Rectal smooth muscle tissue (tissue), 1 donor: ENCODE data around the gene CCDC92.

ENCODE experiments used
- H3K27ac ChIP-seq: one replicate; pipeline ENCODE4 v1.7.0; 2013; ENCODE audit warnings: low read depth, low read length, inconsistent platforms
- H3K27me3 ChIP-seq: one replicate; pipeline ENCODE4 v1.7.0; 2013; ENCODE audit warnings: low read length; ENCODE audit not compliant: control insufficient read depth, insufficient read depth
- H3K36me3 ChIP-seq: one replicate; pipeline ENCODE4 v1.7.0; 2013; ENCODE audit warnings: low read length; ENCODE audit not compliant: control insufficient read depth, insufficient read depth
- H3K4me1 ChIP-seq: one replicate; pipeline ENCODE4 v1.7.0; 2013; ENCODE audit warnings: low read length; ENCODE audit not compliant: control insufficient read depth, insufficient read depth
- H3K4me3 ChIP-seq: one replicate; pipeline ENCODE4 v1.7.0; 2013; ENCODE audit warnings: low read length
- H3K9ac ChIP-seq: one replicate; pipeline ENCODE4 v1.7.0; 2013; ENCODE audit warnings: low read length

The CCDC92 gene

GRCh38 chr12:123997908-123998307 lies 25.3 kb upstream of the CCDC92 start:
- H3K36me3 ChIP-seq: peaks cover 9% of the 10 kb centered on the region
- H3K4me3 ChIP-seq: no peak overlapping the region
- H3K27me3 ChIP-seq: no peaks in the 10 kb centered on the region
- no peaks in the 10 kb centered on the region for H3K4me1 ChIP-seq
- no peak overlapping the region for H3K9ac ChIP-seq
- no peak overlapping the region for H3K27ac ChIP-seq

GRCh38 chr12:123997033-123997822 lies 24.6 kb upstream of the CCDC92 start:
- Histone ChIP-seq H3K9ac (no peak overlapping the region), H3K4me1 (no peaks in the 10 kb centered on the region), H3K27me3 (no peaks in the 10 kb centered on the region), H3K27ac (no peak overlapping the region), H3K4me3 (no peak overlapping the region), H3K36me3 (peaks cover 11% of the 10 kb centered on the region)

GRCh38 chr12:123996581-123996980 lies 23.9 kb upstream of the CCDC92 start:
- Histone ChIP-seq H3K36me3 (peaks cover 15% of the 10 kb centered on the region), H3K27ac (no peak overlapping the region)

DNA sequence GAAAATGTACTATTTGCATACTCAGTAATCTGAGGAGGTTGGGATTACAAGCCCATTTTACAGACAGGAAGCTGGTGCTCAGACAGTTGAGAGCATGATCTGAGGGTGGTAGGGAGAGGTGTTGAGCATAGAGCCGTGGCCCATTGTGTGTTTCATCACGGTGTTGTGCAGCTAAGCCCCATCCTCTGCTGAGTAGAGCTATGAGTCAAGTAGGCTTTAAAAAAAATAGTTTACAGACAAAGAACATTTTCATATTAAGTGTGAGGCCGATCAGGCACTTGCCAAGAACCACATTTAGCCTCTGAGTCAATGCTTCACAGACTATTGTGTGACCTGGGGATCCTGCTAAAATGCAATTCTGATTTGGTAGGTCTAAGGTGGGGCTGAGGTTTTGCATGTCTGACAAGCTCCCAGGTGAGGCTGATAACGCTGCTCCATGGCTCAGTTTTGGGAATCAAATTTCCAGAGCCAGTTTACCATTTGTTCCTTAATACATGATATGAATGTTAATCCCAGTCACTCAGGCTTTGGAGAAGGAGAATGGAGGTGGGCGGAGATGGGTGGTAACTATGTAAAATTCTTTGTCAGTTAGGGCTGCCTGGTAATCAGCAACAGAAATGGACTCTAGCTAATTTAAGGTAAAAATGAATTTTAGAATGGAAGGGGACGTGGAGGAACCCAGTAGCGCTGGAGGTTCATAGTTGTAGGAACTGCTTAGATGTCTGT lies 22.6 kb upstream of the CCDC92 start:
- Histone ChIP-seq H3K9ac (no peak overlapping the region), H3K36me3 (peaks cover 8% of the 10 kb centered on the region), H3K4me1 (no peaks in the 10 kb centered on the region), H3K27ac (no peak overlapping the region), H3K4me3 (no peak overlapping the region), H3K27me3 (no peaks in the 10 kb centered on the region)

More at GRCh38 chr12:123996581-123996980, 23.9 kb upstream of the CCDC92 start:
- Histone ChIP-seq H3K9ac (no peak overlapping the region), H3K27me3 (no peaks in the 10 kb centered on the region), H3K4me1 (no peaks in the 10 kb centered on the region), H3K4me3 (no peak overlapping the region)

DNA sequence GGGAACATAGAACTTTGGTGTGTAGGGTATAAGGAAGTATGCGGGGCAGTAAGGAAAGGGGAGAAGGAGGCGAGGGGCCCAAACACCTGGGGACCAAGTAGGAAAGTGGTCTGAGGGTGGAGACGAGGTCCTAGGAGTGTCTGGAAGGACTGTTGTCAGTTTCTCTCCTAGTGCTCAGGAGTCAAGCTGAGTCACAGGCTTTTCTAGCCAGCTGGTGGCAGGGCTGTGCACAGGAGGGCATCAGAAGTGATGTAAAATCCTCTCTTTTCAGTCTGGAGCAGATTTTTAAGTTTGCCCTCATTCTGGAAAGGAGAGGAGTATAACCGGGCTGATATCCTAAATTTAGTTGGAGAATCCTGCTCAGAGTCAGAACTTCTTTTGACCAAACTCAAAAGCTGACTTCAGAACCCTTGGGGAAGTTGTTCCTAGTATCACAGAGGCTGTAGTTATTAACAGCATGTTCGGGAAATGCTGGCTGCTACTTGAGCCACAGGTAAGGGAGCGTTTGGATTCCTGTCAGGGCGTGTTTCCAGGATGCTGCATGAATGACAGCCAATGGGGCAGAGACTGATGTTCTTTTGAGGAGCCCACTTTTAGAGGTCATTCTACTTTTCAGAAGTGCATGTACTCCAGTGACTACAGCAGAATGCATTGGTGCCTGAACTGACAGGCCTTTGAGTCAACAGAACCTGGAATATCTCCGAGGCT lies 19.6 kb upstream of the CCDC92 start:
- Histone ChIP-seq H3K36me3 (peaks cover 14% of the 10 kb centered on the region), H3K9ac (no peak overlapping the region), H3K4me1 (no peaks in the 10 kb centered on the region), H3K4me3 (no peak overlapping the region), H3K27ac (no peak overlapping the region), H3K27me3 (no peaks in the 10 kb centered on the region)

DNA sequence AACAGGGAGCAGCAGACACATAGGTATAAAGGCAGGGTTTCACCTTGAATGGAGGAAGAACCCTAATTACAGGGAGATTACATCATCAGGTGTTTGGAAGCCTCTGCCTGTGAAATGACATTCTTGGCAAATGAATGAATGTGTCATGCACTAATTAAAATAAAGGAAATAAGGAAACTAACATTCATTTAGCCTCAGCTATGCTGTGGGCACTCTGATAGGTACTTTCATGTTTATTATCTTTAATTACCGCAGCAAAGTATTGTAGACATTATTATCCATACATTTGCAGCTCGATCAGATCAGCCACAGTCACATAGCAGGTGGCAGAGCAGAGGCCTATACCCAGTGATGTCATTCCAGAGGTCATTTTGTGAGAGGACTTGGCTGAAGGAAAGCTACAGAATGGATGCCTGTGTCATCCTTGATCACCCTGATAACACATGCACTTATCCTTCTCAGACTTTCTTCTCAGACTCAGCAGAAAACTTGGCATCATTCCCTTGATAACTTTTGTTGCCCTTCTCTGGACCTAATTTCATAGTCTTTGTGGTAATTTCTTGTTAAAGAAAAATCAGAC lies 18.8 kb upstream of the CCDC92 start:
- H3K27ac ChIP-seq: no peak overlapping the region
- no peaks in the 10 kb centered on the region for H3K4me1 ChIP-seq

DNA sequence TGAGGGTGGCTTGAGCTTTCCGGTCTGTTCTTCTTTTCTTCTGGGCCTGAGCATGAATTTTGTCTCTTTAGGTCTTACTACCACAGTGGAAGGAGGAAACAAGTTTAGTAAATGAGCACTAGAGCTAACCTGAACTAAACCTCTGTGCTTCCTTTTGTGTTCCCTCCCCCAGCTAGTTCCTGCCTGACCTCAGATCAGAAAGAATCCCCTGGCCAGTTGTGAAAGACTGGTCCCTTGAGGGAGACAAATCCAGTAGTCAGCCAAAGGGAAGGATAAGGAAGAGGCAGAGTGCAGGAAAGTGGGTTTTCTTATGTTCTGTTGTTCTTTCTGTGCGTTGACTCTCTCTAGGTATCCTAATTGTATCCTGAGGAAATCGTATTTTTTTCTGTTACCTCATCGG lies 17.9 kb upstream of the CCDC92 start:
- peaks cover 14% of the 10 kb centered on the region for H3K36me3 ChIP-seq
- no peak overlapping the region for H3K9ac ChIP-seq
- no peaks in the 10 kb centered on the region for H3K27me3 ChIP-seq
- no peak overlapping the region for H3K27ac ChIP-seq
- no peaks in the 10 kb centered on the region for H3K4me1 ChIP-seq
- H3K4me3 ChIP-seq: no peak overlapping the region

More for the DNA sequence above, 18.8 kb upstream of the CCDC92 start:
- no peaks in the 10 kb centered on the region for H3K27me3 ChIP-seq
- no peak overlapping the region for H3K9ac ChIP-seq
- H3K4me3 ChIP-seq: no peak overlapping the region
- peaks cover 14% of the 10 kb centered on the region for H3K36me3 ChIP-seq

DNA sequence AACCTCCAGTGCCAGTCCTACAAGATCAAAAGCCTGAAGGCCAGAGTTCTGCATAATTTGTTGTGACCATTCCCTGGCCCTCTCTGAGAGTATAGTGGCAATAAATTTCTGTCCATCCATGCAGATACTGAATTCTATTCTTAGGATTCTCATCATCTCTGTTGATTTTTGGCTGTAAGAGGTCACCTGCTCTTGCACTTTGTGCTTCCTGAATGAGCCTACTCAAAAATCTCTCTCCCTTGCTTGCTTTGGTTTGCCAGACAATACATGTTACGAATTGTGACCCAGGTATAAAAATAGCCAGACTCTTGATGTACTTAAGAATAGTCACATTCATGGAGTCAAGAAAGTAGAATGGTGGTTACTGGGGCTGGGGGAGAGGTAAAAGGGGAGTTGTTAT lies 17.1 kb upstream of the CCDC92 start:
- no peak overlapping the region for H3K27ac ChIP-seq
- peaks cover 14% of the 10 kb centered on the region for H3K36me3 ChIP-seq
- no peaks in the 10 kb centered on the region for H3K4me1 ChIP-seq
- no peak overlapping the region for H3K9ac ChIP-seq
- no peaks in the 10 kb centered on the region for H3K27me3 ChIP-seq
- no peak overlapping the region for H3K4me3 ChIP-seq

GRCh38 chr12:123989168-123989567 lies 16.5 kb upstream of the CCDC92 start:
- peaks cover 14% of the 10 kb centered on the region for H3K36me3 ChIP-seq
- H3K27me3 ChIP-seq: no peaks in the 10 kb centered on the region
- no peaks in the 10 kb centered on the region for H3K4me1 ChIP-seq
- H3K27ac ChIP-seq: no peak overlapping the region
- H3K9ac ChIP-seq: no peak overlapping the region
- no peak overlapping the region for H3K4me3 ChIP-seq

DNA sequence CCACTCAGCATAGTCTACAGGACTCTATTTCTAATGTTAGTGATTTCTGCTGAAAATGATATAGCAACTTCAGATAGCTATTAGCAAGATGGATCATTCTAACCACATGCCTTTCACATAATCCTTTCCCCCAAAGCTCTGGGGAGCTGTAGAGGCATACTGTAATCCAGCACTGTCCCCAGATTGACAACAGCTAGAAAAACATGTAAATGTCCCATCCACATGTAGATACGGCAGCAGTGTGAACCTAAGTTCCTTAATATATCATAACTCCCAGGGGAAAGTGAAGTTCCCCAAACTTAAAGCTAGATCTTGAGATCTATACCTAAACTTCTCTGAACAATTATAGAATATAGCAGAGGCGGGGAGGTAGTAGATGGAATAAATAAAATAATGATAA lies 14.4 kb upstream of the CCDC92 start:
- Histone ChIP-seq H3K27ac (no peak overlapping the region), H3K36me3 (peaks cover 11% of the 10 kb centered on the region), H3K9ac (no peak overlapping the region), H3K27me3 (no peaks in the 10 kb centered on the region), H3K4me1 (no peaks in the 10 kb centered on the region), H3K4me3 (no peak overlapping the region)

- Histone ChIP-seq H3K4me3 (no peak overlapping the region), H3K27ac (no peak overlapping the region), H3K9ac (no peak overlapping the region), H3K36me3 (peaks cover 7% of the 10 kb centered on the region), H3K27me3 (no peaks in the 10 kb centered on the region), H3K4me1 (no peaks in the 10 kb centered on the region)
Measured at GRCh38 chr12:123986374-123986965, 13.8 kb upstream of the CCDC92 start.

DNA sequence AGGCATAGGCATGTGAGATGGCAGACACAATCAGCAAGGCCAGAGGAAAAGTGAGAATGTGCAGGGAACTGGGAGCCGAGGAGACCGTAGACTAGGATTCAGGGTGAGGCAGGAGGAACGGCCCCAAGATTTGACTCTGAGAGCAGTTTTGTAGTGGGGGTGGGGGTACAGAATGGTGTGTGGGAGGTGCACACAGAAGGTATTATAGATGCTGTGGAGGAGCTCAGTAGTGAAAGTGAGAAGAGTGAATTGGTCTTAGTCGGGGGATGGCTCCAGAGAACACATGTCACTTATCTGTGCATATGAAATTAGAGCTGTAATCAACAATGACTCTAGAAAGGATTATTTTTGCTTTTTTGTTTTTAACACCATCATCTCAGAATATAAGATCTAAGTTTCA lies 12.3 kb upstream of the CCDC92 start:
- Histone ChIP-seq H3K27me3 (no peaks in the 10 kb centered on the region), H3K27ac (no peak overlapping the region), H3K4me1 (no peaks in the 10 kb centered on the region), H3K4me3 (no peak overlapping the region), H3K9ac (no peak overlapping the region), H3K36me3 (peaks cover 6% of the 10 kb centered on the region)
